IMR-90 (cell line): ENCODE results near the gene DLL3. TPM values are rescaled to one million over a fixed set of nuclear protein-coding genes. Genes with fewer than 3 reads are reported as not detected.

Experiments
- ATAC-seq: fragments of 200-7000 bp; cut with Tn5 transposase; 2 replicates; pipeline ENCODE4 v1.9.1; 2020; ENCODE audit warnings: low read depth, mild to moderate bottlenecking, moderate library complexity
- BruUV-seq: library from RNA; stranded (reverse); fragments of 400-500 nt; replicated peaks from 2 replicates; lab custom pipeline; 2021; lab: Mats Ljungman, UMichigan
- CTCF ChIA-PET: fragments of 300-600 bp; formaldehyde crosslinking; extraction: SDS; loops from one replicate; lab custom pipeline; 2021; ENCODE audit warnings: antibody characterized with exemption; lab: Yijun Ruan, JAX
- POLR2A ChIA-PET: fragments of 300-600 bp; sonication (Branson Sonifier 250); formaldehyde crosslinking; loops from one replicate; lab custom pipeline; 2022; ENCODE audit warnings: antibody characterized with exemption; ENCODE audit not compliant: unreplicated experiment; lab: Charles Lee
- DNase-seq: peaks from one replicate; pipeline ENCODE4 v3.0.0; 2013
- H2AFZ ChIP-seq: replicated peaks from 2 replicates; pipeline ENCODE3; 2013; ENCODE audit warnings: low read length, mild to moderate bottlenecking; ENCODE audit not compliant: poor library complexity
- H2AK5ac ChIP-seq: 2 replicates; pipeline ENCODE4 v1.6.1; 2013; ENCODE audit warnings: low read depth, low read length, inconsistent platforms
- H2AK9ac ChIP-seq: replicated peaks from 2 replicates; pipeline ENCODE3; 2013; ENCODE audit warnings: mild to moderate bottlenecking, low read depth, low read length, moderate library complexity; ENCODE audit not compliant: poor library complexity
- H2BK120ac ChIP-seq: 2 replicates; pipeline ENCODE4 v1.6.1; 2013; ENCODE audit warnings: low read depth, low read length, inconsistent platforms
- H2BK15ac ChIP-seq: 3 replicates; pipeline ENCODE4 v1.6.1; 2013; ENCODE audit warnings: low read depth, low read length, inconsistent platforms
- H2BK20ac ChIP-seq: 2 replicates; pipeline ENCODE4 v1.6.1; 2013; ENCODE audit warnings: low read depth, mild to moderate bottlenecking, inconsistent platforms, low read length, moderate library complexity
- H2BK5ac ChIP-seq: 2 replicates; pipeline ENCODE4 v1.6.1; 2013; ENCODE audit warnings: mild to moderate bottlenecking, low read depth, low read length, inconsistent platforms; ENCODE audit not compliant: poor library complexity, severe bottlenecking
- H3K14ac ChIP-seq: replicated peaks from 2 replicates; pipeline ENCODE4 v1.6.1; 2013; ENCODE audit warnings: low read depth, low read length, inconsistent platforms
- H3K18ac ChIP-seq: 2 replicates; pipeline ENCODE4 v1.6.1; 2013; ENCODE audit warnings: low read depth, low read length, control low read depth
- H3K23ac ChIP-seq: 2 replicates; pipeline ENCODE4 v1.6.1; 2013; ENCODE audit warnings: low read depth, low read length, inconsistent platforms
- H3K27ac ChIP-seq: 2 replicates; pipeline ENCODE4 v1.5.1; 2013; ENCODE audit warnings: mild to moderate bottlenecking, control low read depth, low read length; ENCODE audit not compliant: insufficient read depth
- H3K27me3 ChIP-seq: 2 replicates; pipeline ENCODE4 v1.6.1; 2013; ENCODE audit warnings: low read length; ENCODE audit not compliant: control insufficient read depth, insufficient read depth
- H3K36me3 ChIP-seq: 2 replicates; pipeline ENCODE4 v1.6.1; 2013; ENCODE audit warnings: low read length, mixed read lengths; ENCODE audit not compliant: control insufficient read depth, insufficient read depth
- H3K4ac ChIP-seq: 2 replicates; pipeline ENCODE4 v1.6.1; 2013; ENCODE audit warnings: low read depth, low read length, inconsistent platforms
- H3K4me1 ChIP-seq: 2 replicates; pipeline ENCODE4 v1.6.1; 2013; ENCODE audit warnings: low read length, mixed read lengths; ENCODE audit not compliant: control insufficient read depth, insufficient read depth
- H3K4me2 ChIP-seq: 2 replicates; pipeline ENCODE4 v1.6.1; 2013; ENCODE audit warnings: low read depth, mild to moderate bottlenecking, control low read depth, low read length, moderate library complexity
- H3K4me3 ChIP-seq: 2 replicates; pipeline ENCODE4 v1.5.1; 2013; ENCODE audit warnings: low read depth, mild to moderate bottlenecking, control low read depth, low read length, moderate library complexity; ENCODE audit not compliant: insufficient read depth
- H3K56ac ChIP-seq: 2 replicates; pipeline ENCODE4 v1.6.1; 2013; ENCODE audit warnings: low read length, inconsistent platforms; ENCODE audit not compliant: insufficient read depth; ENCODE audit errors: extremely low read depth
- H3K79me1 ChIP-seq, 2 experiments: 2 replicates each; pipeline ENCODE4 v1.6.1; 2013; ENCODE audit warnings: low read length in 2 of 2, inconsistent platforms in 1 of 2, low read depth in 1 of 2
- H3K9ac ChIP-seq: 2 replicates; pipeline ENCODE4 v1.6.1; 2013; ENCODE audit warnings: low read depth, low read length, control low read depth
- H3K9me1 ChIP-seq: 2 replicates; pipeline ENCODE4 v1.6.1; 2013; ENCODE audit warnings: low read length, inconsistent platforms; ENCODE audit not compliant: insufficient read depth
- H3K9me3 ChIP-seq: 2 replicates; pipeline ENCODE4 v1.6.1; 2013; ENCODE audit warnings: low read length; ENCODE audit not compliant: control insufficient read depth, insufficient read depth
- H4K20me1 ChIP-seq: 2 replicates; pipeline ENCODE4 v1.6.1; 2013; ENCODE audit warnings: low read length, inconsistent platforms; ENCODE audit not compliant: insufficient read depth
- H4K5ac ChIP-seq: 2 replicates; pipeline ENCODE4 v1.6.1; 2013; ENCODE audit warnings: mild to moderate bottlenecking, low read depth, low read length, control low read depth
- H4K8ac ChIP-seq, 2 experiments: 2 replicates each; pipeline ENCODE4 v1.6.1; 2013; ENCODE audit warnings: low read depth in 2 of 2, low read length in 2 of 2, control low read depth in 1 of 2, inconsistent platforms in 1 of 2
- H4K91ac ChIP-seq: 2 replicates; pipeline ENCODE4 v1.6.1; 2013; ENCODE audit warnings: low read depth, low read length, inconsistent platforms; ENCODE audit not compliant: insufficient read depth
- BHLHE40 ChIP-seq: fragments of 150-350 bp; IDR thresholded peaks from 2 replicates; pipeline ENCODE4 v1.6.1; 2016; ENCODE audit warnings: mild to moderate bottlenecking, low read depth, low read length
- CHD1 ChIP-seq: IDR thresholded peaks from 2 replicates; pipeline ENCODE4 v1.6.1; 2012; ENCODE audit warnings: low read depth, low read length, improper control_type of control experiment
- MXI1 ChIP-seq: IDR thresholded peaks from 2 replicates; pipeline ENCODE4 v1.6.1; 2012; ENCODE audit warnings: low read depth, mild to moderate bottlenecking, low read length, moderate library complexity, borderline replicate concordance
- NFE2L2 ChIP-seq: fragments of 150-350 bp; IDR thresholded peaks from 2 replicates; pipeline ENCODE4 v1.6.1; 2016; ENCODE audit warnings: low read depth, mild to moderate bottlenecking, low read length
- RAD21 ChIP-seq: IDR thresholded peaks from 2 replicates; pipeline ENCODE4 v1.6.1; 2012; ENCODE audit warnings: low read length, improper control_type of control experiment
- RCOR1 ChIP-seq: IDR thresholded peaks from 2 replicates; pipeline ENCODE4 v1.6.1; 2012; ENCODE audit warnings: mild to moderate bottlenecking, low read length, improper control_type of control experiment; ENCODE audit not compliant: insufficient replicate concordance
- SMC3 ChIP-seq: fragments of 150-350 bp; IDR thresholded peaks from 2 replicates; pipeline ENCODE4 v1.6.1; 2016; ENCODE audit warnings: low read depth, mild to moderate bottlenecking, antibody characterized with exemption, low read length, moderate library complexity
- WGBS, 2 experiments: methylation state at CpG; one replicate each; pipeline versions ENCODE4 v1.1.5 to v1.1.7; 2013; ENCODE audit warnings: missing lambda C conversion rate in 2 of 2; ENCODE audit not compliant: insufficient read length in 1 of 2; ENCODE audit errors: extremely low coverage in 2 of 2; 5-methylcytosine and 5-hydroxymethylcytosine counted together
- dilution Hi-C: fragments of 300-500 bp; cut with HindIII; formaldehyde crosslinking; loops from one replicate; pipeline ENCODE4 v1.14.3; 2018; ENCODE audit warnings: low sequenced_read_pairs; ENCODE audit not compliant: unreplicated experiment
- in situ Hi-C: fragments of 300-500 bp; cut with MboI; formaldehyde crosslinking; loops from 3 replicates; pipeline ENCODE4 v1.14.3; 2019; ENCODE audit warnings: low sequenced_read_pairs, inconsistent platforms, mixed read lengths
- intact Hi-C: fragments of 100-400 bp; cut with micrococcal nuclease; formaldehyde crosslinking; loops from 2 replicates; pipeline ENCODE4 v1.10.0; 2022
- polyA plus RNA-seq, 3 experiments: library from polyadenylated mRNA; depleted of rRNA; stranded (reverse); fragments of >200 nt; gene quantifications; 2 replicates each; pipeline ENCODE4 v1.2.3, GENCODE V29; 2012; ENCODE audit warnings: low replicate concordance in 1 of 3
- total RNA-seq: library from RNA; depleted of rRNA; stranded (reverse); fragments of >200 nt; gene quantifications from 2 replicates; pipeline ENCODE4 v1.2.3, GENCODE V29; 2012

DLL3 gene
- total and polyA plus RNA-seq, 2 of the 4 experiments (the other 2 are of a cell fraction) = 0.36 to 1.3 TPM

GRCh38 chr19:39473443-39473960, 25.2 kb upstream of the DLL3 start:
- Histone ChIP-seq H2BK5ac (no peak overlapping the region), H3K9me3 (no peaks in the 10 kb centered on the region), H3K27me3 (no peaks in the 10 kb centered on the region), H3K79me1 (peaks cover 11 to 13% of the 10 kb centered on the region in 2 experiments; a peak in 3 of 4 replicates), H3K56ac (no peak overlapping the region), H3K9ac (no peak overlapping the region), H2BK120ac (no peak overlapping the region), H3K9me1 (peaks cover 2% of the 10 kb centered on the region; the same call in 1 of the 2 replicates), H3K18ac (no peak overlapping the region), H3K4me3 (no peak overlapping the region), H4K91ac (no peak overlapping the region), H2BK15ac (no peak overlapping the region), H3K4me2 (no peak overlapping the region), H3K14ac (no peak overlapping the region), H3K36me3 (peaks cover 78% of the 10 kb centered on the region), H2AFZ (no peak overlapping the region), H4K5ac (no peak overlapping the region), H2BK20ac (no peak overlapping the region), H4K20me1 (peaks cover 12% of the 10 kb centered on the region), H4K8ac (no peak overlapping the region), H3K4me1 (no peaks in the 10 kb centered on the region), H2AK5ac (no peak overlapping the region), H3K23ac (no peak overlapping the region), H2AK9ac (no peak overlapping the region), H3K4ac (no peak overlapping the region), H3K27ac (no peak overlapping the region)
- DNase-seq (no peak), ATAC-seq (no peak)
- intact Hi-C loops = no loop called here
- in situ Hi-C loops = no loop called here
- ChIA-PET CTCF (no interaction called here), POLR2A (no interaction called here)
- WGBS, 2 experiments = no CpG with 5 or more reads among the region's 11 CpGs
- TF ChIP-seq SMC3 = no peak
- TF ChIP-seq CHD1 = no peak
- TF ChIP-seq BHLHE40 = no peak
- TF ChIP-seq MXI1 = no peak
- TF ChIP-seq NFE2L2 = no peak
- no peak for TF ChIP-seq RAD21
- no peak for TF ChIP-seq RCOR1
- no TSS peak for BruUV-seq
- dilution Hi-C loops = no loop called here
